HUDEP-2 (cell line): Measurements from ENCODE around the gene SIGLECL1.

Source experiments
- DNase-seq, 76 experiments: peaks; one replicate each; lab custom pipeline; 2025; ENCODE audit not compliant: unreplicated experiment in 76 of 76; lab: John Stamatoyannopoulos, UW

The SIGLECL1 gene

DNA sequence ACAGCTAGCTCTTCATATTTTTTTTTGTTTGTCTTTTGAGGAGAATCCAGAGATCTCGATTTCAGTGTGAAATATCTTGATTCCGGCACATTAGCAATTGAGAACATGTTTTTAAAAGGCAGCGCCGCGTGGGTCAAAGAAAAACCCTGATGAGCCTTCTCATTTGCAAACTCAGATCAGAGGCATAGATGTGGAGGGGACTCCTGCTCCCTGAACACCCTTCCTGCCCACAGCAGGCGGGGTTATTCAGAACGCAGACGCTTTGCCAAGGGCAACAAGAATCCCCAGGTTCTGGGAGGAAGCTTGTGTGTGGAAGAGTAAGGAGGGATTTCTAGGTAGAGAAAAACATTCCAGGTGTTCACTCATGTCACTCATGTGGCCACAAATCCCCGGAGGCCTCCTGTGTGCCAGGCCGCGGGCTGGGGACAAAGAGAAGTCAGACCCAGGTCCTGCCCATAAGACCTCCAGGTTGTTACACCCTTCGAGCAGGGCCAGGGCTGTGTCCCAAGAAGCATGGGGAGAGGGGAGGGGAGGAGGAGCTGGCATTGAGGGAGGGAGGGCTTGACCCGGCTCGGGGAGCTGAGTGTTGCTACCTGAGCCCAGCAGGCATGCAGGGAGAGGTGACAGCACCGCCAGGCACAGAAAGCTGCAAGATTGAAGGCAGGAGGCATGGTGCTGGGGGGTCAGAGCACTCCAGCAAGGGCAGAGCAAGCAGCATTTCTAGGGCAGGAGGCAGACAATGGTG lies 44.7 kb downstream of the SIGLECL1 start:
- no peak for DNase-seq

DNA sequence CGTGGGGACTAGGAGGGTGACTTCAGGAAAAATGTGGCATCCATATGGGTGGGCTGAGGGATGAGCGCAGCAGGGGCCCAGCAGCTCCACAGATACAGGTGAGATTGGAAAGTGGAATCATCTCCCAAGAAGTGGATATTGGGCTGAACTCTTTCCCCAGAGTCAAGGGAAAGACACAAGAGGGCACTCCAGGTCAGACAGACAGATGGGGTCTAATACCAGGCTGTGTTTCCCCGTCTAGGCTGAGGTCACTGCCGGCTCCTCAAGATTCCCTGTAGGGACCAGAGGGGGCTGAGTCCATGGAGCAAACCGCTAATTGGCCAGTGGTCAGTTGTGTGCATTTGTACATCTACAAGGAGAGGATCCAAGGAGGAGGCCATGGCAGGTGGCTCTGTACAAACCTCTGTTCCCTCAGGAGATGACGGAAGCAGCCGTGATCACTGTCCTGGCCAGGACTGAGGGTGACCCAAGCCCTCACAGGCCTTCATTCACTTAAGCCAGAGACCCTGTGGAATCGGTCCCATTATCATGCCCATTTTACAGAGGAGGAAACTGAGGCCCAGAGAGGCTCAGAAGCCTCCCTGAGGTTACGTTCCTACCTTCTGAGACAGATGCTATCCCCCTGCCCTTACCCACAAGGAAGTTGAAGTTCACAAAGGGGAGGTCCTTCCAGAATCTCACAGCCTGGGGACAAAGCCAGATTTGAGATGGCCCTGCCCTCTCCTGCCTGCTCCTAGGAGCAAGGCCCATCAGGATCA lies 45.6 kb downstream of the SIGLECL1 start:
- DNase-seq, result peak in 3 of 76 experiments; percentile 14 to 36 (median 23)

DNA sequence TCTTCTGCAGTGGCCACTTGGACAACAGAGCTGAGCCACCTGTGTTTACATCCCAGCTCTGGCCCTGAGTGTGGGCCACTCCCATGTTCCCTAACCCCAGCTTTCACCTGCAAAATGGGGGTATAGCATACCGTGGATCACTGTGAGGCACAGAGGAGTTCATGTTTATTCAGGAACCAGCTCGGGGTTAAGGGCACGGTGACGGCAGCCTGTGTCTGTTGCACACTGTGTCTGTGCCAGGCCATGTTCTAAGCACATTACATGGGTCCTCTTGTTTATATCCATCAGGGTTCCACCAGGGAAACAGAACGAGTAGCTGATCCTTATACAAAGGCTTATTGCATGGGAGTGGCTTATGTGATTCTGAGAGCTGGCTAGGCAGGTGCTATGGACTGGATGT lies 46.5 kb downstream of the SIGLECL1 start:
- no peak for DNase-seq

DNA sequence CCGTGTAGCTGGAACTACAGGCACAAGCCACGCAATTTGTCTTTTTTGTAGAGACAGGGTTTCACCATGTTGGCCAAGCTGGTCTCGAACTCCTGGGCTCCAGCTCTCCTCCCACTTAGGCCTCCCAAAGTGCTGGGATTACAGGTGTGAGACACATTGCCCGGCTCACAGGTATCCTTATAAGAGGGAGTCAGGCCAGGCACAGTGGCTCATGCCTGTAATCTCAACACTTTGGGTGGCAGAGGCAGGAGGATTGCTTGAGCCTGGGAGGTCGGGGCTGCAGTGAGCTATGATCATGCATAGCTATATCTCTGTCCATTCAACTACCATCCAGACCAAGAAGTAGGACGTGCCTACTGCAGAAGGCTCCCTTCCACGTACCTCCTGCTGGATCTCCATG lies 50.4 kb downstream of the SIGLECL1 start:
- no peak for DNase-seq

DNA sequence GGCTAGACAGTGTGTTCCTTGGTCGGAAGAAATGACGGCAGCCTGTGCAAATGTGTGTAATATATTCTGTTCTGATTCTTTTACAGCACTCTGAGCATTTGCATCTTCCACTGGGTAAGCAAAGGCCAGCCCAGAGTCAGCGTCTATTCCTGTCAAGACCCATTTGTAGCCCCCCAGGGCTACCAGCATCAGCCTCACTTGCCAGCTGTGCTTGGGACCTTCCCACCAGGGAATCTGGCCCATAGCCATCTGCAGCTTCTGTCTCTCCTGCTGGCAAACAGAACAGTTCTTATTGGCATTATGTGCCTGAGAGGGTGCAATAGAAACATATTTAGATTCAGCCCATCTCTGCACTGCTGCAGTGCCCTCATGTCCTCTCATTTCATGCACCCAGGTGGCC lies 54.6 kb downstream of the SIGLECL1 start:
- no peak for DNase-seq

DNA sequence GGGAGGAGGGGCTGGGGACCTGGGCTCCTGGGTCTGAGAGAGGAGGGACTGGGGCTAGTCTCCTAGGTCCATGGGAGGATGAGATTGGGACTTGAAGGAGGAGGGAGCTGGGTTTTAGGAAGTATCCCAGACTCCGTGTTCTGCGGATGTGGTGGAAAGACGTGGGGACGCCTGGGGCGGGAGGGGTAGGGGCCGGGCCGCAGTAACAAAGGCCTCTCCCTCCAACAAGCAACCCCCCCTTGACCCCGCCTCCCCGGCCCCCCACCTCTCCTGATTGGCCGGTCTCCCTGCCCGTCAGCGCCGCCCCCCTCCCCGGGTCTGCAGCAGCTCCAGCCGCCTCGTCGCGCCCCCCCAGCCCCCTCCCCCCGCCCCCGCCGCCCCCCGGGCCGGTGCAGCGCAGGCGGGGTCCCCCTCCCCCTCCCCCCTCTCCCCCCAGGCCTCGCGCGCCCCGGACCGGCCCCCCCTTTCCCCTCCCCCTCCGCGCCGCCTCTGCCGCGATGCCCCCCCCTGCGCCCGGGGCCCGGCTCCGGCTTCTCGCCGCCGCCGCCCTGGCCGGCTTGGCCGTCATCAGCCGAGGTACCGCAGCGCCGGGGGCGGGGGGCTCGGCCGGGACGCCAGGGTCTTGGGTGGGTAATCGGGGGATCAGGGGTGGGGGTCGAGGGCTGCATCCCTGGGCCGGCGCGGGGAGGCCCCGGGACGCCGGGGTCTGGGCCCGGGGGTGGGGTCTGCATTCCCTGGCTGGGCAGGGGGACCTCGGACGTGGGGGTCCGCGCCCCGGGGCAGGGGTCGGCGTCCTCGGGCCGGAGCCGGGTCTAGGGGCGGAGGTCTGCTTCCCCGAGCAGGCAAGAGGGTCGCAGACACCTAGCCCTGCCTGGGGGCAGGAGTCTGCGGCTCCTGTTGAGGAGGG lies 60.7 kb downstream of the SIGLECL1 start, which contains the start of gene IGLON5:
Gene IGLON5, plus strand, starts transcription at position 294 of the 907 bp plus-strand sequence. Its CDS starts 204 bp downstream, at position 498.
- DNase-seq, result no peak

DNA sequence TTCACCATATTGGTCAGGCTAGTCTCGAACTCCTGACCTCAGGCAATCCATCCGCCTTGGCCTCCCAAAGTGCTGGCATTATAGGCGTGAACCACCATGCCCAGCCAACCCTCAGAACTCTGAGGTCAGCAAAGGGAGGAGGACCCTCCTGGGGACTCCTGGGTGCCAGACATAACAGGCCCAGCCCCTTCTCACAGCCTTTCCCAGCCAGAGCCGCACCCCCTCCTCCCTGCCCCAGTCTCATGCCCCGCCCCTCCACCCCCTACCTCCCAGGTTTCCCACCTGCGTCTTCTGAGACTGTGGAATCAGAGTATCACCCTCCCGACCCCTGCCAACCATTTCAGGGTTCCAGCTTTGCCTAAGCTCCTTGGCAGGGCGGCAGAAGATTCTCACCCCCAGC lies 65.8 kb downstream of the SIGLECL1 start:
- no peak for DNase-seq

DNA sequence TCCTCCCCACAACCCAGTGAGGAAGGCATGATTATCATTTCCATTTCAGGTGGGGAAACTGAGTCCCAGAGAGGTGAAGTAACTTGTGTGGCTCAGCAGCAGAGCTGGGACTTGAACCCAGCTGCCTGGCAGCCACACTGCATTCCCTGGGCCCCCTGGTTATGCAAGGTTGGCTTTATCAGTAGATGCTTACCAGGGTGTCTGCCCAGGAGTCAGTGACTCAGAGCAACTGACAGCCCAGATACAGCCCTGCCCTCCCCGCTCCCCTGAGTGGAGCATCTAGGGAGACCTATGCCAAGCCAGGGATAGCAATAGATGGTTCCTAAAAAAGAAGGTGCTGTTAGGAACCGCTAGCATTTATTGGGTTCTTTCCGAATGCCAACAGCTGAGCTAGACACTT lies 66.5 kb downstream of the SIGLECL1 start:
- DNase-seq, result peak in 71 of 76 experiments; percentile 20 to 85 (median 65)

DNA sequence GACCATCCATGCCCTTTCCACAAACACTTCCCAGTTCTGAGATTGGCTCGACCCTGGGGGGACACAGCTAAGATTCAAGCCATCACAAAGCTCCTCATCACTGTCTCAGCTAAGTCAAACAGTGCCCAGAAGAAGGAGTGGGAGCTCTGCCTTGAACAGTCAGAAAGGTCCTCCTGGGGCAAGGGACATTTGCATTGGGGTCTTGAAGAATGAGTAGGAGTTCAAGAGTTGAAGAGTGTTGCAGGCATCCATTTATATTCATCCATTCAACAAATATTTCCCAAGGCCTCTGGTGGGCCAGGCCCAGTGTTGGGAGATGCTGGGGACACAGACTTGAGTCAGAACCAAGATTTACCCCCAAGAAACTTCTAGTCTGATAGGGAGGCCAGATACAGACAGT lies 67.1 kb downstream of the SIGLECL1 start:
- no peak for DNase-seq
